ENCODE results near the gene SMOC1.

DNA sequence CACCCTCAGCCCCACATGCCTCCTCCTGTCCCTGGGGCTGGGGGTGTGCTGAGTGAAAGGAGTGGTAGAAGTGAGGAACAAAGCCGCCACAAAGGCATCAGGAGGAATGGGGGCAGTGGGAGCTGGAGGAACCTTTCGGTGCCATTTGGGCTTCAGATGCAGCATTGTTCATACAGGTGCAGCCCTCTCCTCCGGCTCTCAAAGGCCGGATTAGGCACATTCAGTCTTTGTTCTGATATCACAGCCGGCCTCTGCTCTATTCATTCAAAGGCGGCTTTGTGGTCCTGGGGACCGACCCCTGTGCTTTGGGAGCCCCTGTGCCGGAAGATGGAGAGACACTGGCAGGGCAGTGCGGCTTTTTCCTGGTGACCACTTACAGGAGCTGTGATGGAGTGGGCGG, 53.2 kb downstream of the SMOC1 start:
- TF ChIP-seq, protein P1, sequence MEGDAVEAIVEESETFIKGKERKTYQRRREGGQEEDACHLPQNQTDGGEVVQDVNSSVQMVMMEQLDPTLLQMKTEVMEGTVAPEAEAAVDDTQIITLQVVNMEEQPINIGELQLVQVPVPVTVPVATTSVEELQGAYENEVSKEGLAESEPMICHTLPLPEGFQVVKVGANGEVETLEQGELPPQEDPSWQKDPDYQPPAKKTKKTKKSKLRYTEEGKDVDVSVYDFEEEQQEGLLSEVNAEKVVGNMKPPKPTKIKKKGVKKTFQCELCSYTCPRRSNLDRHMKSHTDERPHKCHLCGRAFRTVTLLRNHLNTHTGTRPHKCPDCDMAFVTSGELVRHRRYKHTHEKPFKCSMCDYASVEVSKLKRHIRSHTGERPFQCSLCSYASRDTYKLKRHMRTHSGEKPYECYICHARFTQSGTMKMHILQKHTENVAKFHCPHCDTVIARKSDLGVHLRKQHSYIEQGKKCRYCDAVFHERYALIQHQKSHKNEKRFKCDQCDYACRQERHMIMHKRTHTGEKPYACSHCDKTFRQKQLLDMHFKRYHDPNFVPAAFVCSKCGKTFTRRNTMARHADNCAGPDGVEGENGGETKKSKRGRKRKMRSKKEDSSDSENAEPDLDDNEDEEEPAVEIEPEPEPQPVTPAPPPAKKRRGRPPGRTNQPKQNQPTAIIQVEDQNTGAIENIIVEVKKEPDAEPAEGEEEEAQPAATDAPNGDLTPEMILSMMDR (conservative IDR thresholded peaks at IDR 0.05): no peak
- TF ChIP-seq EZH2 (IDR thresholded peaks at IDR 0.05; ENCODE audit: low read depth): no peak
